Measurements from ENCODE around the gene THEMIS2.
"Not testable (repeated sequence)": the region's sequence is repeated elsewhere in the genome, so short reads cannot be mapped to it uniquely, and the experiment has no call there.

THEMIS2 gene

DNA sequence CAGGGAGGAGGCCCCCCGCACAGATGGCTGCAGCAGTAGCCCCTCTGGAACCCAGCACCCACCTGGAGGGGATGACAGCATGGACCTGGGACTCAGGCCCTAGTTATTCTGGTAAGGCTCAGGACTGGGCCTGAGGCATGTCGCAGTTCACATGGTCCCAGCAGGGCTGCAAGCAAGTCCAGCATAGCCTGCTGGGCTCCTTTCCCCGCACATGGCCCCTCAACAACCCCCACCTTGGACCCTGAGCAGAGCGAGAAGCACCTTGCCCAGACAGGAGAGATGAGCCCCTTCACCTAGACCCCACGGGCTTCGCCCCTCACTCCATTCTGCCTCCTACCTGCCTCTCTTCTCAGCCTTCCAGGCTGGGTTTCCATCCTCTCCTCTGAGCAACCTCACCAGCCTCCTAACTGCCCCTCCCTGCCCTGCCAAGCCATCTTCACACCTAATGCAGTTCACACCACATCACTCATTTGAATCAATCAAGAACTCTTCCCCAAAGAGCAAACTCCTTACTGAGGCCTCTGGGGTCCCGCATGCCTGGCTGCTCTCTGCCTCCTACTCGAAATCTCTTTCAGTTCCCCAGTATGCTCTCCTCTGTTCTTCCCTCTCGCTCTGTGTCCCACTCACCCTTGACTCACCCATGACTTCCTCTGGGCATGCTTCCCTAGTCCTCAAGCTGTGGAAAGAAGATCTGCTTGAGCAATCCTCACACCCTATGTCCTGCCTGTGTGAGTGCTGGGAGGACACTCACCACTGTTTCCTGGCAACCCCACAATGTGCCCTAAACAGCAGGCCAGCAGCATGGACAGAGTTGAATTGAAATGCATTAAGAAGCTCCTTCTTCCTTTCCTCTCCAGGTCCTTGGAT, 9.4 kb upstream of the THEMIS2 start:
- DNase-seq (ENCODE audit: extremely low read depth in 1 of 2, low read depth in 1 of 2): no peak

DNA sequence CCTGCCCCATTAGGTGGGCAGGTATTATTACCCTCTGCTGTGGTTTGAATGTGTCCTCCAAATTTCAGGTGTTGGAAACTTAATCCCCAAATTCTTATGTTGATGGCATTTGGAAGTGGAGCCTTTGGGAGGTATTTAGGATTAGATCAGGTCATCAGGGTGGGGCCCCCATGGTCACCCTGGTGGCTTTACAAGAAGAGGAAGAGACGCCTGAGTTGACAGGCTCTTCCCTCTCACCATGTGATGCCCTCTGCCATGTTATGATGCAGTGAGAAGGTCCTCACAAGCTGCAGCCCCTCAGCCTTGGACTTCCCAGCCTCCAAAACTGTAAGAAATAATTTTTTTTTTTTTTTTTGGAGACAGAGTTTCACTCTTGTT, 8.8 kb upstream of the THEMIS2 start:
- DNase-seq (ENCODE audit: extremely low read depth in 1 of 2, low read depth in 1 of 2): no peak

DNA sequence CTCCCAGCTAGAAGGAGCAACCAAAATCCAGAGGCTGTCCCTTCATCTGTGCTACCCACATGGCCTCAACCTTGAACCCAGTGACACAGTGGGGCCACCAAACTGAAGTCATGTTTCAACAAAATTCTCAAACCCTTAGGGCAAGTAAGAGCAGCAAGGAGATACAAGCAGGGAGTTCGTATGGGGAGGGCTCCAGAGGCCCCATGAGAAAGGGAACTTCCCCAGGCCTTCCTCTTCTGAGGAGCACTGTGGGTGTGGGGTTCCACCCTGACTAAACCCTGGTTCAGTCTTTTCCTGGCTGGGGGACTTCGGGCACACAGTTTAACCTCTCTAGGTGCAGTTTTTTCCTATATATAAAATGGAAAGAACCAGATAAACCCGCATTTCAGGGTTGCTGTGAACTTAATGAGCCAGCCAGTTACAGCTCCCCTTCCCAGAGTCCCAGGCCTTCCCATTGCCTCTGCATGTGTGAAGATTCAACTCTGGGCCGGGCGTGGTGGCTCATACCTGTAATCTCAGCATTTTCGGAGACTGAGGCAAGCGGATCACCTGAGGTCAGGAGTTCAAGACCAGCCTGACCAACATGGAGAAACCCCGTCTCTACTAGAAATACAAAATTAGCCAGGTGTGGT, 8.0 kb upstream of the THEMIS2 start:
- DNase-seq (ENCODE audit: extremely low read depth in 1 of 2, low read depth in 1 of 2): no peak

DNA sequence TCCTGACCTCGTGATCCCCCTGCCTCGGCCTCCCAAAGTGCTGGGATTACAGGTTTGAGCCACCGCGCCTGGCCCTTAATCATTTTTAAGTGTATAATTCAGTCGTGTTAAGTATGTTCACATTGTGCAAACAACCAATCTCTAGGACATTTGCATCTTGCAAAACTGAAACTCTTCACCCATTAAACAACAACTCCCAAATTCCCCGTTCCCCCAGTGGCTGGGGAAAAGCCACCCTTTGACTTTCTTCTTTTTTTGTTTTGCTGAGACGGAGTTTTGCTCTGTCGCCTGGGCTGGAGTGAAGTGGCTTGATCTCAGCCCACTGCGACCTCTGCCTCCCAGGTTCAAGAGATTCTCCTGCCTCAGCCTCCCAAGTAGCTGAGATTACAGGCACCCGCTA, 6.5 kb upstream of the THEMIS2 start:
- DNase-seq (ENCODE audit: extremely low read depth in 1 of 2, low read depth in 1 of 2): no peak

DNA sequence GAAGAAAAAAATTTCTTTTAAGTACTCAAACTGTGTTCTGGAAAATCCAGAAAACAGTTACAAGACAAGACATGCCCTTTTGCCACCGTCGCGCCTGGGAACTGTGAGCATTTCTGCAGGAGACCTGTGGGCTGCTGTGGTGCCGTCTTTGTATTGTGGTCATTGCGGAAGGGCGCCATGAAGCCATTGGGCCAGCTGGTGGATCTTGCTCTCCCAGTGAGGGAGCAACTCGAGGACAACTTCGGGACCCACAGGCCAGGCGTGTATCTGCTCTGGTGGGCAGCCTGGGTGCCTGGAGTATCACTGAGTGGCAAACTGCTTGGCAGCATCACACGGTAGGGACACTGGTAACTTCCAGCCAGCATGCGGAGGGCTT, 3.8 kb upstream of the THEMIS2 start:
- no peak for DNase-seq (ENCODE audit: extremely low read depth in 1 of 2, low read depth in 1 of 2)

DNA sequence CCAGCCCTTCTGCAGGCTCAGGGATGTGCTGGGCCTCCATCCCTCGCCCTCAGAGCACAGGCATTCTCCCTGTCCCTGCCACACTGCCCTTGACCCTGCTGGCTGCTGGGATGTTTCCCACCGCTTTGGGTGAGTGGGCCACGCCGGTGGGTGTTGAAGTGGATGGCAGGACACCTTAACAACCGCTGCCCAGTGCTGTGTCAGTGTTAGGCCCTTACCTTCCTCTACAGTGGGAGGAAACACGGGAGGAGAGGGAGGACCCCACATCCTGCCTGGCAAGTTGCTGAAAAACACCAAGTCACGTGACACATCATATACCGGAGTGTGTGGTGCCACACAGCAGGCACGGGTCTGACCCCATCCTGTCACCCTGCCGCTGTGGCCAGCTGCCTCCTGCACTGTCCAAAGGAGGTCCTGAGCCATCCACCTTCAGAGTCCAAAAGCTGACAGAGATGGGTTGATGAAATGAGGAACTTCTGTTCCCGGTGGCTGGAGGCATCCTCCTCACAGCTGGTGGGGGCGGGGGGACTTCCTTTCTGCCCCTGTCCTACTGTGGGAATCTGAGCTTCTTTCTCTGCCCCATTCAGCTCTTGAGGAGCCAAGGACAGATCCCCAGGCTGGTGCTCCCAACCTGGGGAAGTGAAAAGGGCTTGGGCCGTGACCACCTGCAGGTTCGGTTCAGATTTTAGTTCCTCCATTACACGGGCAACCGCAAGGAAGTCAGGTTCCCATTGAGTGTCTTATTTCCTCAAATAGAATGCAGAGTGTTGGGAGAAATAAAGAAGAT, 3.2 kb upstream of the THEMIS2 start:
- DNase-seq (ENCODE audit: extremely low read depth in 1 of 2, low read depth in 1 of 2): peak in 1 of 2 donors; percentile 60

DNA sequence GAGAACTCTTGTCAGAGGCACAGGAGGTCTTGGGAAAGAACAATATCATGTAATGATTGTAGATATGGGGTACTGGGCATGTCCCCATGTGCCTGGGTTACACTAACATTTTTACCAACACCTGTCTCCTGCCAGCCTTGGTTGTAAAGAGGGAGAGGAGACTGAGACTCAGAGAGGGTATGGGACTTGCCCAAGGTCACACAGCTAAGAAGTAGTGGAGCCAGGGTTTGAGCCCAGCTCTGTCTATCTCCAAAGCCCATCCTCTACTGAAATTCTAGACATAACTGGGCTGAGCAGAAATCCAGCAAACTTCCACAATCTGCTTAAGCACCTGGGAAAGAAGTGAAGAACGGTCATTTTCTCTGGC, 2.6 kb upstream of the THEMIS2 start:
- DNase-seq (ENCODE audit: extremely low read depth in 1 of 2, low read depth in 1 of 2): no peak

DNA sequence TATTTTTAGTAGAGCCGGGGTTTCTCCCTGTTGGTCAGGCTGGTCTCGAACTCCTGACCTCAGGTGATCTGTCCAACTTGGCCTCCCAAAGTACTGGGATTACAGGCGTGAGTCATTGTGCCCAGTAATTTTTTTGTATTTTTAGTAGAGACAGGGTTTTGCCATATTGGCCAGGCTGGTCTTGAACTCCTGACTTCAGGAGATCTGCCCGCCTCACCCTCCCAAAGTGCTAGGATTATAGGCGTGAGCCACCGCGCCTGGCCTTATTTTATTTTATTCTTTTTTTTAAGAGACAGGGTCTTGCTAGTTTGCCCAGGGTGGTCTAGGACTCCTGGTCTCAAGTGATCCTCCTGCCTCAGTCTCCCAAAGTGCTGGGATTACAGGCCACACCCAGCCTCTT, 1.3 kb upstream of the THEMIS2 start:
- DNase-seq (ENCODE audit: extremely low read depth in 1 of 2, low read depth in 1 of 2): not testable (repeated sequence)

DNA sequence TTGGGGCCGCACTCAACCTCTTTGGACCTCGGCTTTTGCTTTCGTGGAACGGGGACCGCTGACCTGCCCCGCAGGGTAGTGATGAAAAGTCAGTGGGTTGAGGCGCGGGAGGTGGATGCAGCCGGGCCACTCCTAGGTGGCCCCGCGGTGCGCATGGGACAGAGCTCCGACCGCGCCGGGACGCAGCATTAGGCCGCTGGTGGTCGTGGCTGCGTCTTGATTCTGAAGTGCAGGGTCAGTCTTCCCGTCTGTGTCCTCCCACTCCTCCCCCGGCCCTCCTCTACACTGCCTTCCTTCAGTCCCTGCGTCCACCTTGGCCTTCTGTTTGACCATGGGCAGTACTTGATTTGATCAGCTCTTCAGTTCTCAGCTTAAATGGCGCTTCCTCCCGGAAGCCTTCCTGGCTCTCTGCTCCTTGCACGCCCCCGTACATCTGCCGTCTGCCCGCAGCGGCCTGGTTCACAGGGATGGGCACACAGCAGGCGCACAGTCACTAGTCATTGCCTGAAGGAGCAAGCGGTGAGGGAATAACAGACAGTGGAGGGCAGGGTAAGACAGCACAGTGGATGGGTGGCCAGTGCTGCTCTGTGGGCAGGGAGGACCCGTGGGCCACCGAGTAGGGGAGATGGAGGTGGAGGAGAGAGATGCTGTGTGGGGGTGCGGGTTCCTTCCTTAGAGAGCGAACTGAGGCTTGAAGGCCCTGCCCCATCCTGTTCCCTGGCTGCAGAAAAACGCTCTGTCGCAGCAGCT, 633 bp downstream of the THEMIS2 start:
- no peak for DNase-seq (ENCODE audit: extremely low read depth in 1 of 2, low read depth in 1 of 2)

DNA sequence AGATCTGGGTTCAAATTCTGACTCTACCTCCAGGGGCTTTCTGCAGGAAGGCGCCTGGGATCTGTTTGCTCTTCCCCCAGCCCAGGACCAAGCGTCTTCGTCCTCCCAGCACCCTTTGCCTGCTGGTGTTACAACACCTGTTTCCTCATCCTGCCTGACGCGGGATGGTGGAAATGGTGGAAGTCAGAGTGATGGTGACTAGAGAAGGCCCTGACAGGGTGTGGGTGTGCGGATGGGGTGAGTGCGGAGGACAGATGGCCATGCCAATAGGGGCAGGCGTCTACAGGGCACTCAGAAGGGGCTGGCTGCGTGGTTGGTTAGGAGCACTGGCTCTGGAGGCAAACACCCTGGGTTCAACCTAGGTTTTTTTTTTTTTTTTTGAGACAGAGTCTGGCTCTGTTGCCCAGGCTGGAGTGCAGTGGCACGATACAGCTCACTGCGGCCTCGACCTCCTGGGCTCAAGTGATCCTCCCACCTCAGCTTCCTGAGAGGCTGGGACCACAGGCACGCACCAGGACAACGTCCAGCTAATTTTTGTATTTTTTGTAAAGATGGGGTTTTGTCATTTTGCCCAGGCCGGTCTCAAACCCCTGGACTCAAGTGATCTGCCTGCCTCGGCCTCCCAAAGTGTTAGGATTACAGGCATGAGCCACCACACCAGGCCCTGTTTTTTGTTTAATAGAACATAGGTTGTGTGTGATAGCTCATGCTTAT, 1.5 kb downstream of the THEMIS2 start:
- DNase-seq (ENCODE audit: extremely low read depth in 1 of 2, low read depth in 1 of 2): no peak

DNA sequence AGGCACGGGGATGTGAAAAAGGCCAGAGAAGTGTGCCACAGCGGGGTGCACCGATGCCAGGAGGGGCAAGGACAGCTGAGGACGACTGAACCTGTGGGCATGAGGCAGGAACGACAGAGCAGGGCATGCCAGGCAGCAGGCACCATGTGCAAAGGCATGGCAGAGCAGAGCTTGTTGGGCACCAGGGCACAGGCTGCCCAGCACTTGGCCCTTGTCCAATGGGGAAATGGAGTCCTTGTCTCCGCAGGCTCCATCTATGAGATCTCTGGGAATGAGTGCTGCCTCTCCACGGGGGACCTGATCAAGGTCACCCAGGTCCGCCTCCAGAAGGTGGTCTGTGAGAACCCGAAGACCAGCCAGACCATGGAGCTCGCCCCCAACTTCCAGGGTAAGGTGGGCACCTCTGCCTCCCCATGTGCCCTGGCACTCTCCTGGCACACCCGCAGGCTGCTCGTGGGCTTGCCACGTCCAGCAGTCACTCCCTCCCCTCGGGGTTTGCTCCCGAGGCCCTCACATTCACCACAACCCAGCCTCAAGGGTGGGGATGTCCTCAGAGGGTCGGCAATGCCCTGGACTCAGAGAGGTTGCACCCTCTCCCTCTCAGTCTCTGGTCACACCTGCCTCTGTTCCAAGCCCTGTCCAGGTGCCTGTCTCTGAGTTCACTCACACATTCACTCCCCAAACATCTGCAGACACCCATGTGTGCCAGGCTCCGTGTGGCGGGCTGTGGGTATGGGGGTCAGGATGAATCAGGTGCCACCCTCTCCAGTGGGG, 4.2 kb downstream of the THEMIS2 start:
- DNase-seq (ENCODE audit: extremely low read depth in 1 of 2, low read depth in 1 of 2): no peak

DNA sequence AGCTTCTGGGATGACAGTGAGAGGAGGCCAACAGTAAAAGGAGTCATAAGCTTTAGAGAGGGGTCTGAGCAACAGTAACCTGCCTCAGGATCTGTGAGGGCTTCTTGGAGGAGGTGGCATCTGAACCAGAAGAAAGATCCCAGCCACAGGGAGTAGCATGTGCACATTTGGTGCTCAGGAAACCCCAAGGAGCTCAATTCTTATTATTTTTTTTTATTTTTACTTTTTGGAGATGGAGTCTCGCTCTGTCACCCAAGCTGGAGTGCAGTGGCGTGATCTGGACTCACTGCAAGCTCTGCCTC, 4.7 kb downstream of the THEMIS2 start:
- no peak for DNase-seq (ENCODE audit: extremely low read depth in 1 of 2, low read depth in 1 of 2)

DNA sequence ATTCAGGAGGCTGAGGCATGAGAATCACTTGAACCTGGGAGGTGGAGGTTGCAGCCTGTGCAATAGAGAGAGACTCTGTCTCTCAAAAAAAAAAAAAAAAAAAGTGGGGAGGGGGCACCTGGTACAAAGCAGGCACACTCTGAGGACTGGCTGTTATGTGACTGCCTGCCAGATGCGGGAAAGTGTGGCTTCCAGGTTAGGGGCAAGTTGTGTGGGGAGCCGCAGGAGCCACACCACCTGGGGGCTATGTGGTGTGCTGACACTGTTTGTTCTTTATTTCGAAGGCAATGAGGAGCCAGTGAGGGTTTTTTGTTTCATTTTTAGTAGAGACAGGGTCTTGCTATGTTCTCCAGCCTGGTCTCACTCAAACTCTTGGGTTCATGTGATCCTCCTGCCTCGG, 5.7 kb downstream of the THEMIS2 start:
- no peak for DNase-seq (ENCODE audit: extremely low read depth in 1 of 2, low read depth in 1 of 2)

DNA sequence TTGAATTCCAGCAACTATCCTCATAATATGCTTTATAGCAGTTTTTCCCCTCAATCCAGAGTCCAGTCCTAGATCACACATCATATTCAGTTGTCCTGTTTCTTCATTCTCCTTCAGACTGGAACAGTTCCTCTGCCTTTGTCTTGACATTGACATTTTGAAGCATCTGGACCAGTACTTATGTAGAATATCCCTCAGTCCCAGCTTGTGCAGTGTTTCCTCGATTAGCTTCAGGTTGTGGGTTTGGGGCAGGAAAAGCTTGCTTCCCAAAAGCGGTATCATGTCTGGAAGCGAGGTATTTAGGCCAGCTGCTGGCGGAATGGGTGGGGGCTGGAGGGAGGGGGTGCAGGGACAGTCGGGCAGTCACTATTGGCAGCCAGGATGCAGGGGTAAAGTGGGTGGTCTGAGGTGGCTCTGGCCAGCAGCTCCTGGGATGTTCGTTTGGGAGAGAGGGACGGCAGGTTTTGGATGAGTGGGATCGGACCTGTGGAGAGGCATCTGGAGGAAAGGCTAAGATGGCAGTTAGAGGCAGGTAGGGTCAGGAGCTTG, 6.5 kb downstream of the THEMIS2 start:
- no peak for DNase-seq (ENCODE audit: extremely low read depth in 1 of 2, low read depth in 1 of 2)

DNA sequence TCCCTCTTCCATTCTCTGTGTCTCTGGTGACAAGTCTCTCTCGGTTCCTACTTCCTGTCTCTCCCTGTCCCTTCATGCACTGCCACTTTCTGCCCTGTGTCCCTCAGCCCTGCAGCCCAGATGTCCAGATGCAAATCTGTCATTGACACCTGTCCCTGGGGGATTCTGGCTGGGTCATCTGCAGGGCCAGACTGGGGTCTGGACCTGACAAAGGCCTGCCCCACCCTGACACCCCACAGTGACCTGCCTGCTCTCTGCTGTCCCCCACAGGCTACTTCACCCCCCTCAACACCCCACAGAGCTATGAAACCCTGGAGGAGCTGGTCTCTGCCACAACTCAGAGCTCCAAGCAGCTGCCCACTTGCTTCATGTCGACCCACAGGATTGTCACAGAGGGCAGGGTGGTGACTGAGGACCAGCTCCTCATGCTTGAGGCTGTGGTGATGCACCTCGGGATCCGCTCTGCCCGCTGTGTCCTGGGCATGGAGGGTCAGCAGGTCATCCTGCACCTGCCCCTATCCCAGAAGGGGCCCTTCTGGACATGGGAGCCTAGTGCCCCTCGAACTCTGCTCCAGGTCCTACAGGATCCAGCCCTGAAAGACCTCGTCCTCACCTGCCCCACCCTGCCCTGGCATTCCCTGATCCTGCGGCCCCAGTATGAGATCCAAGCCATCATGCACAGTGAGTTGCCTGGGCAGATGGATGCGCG, 7.2 kb downstream of the THEMIS2 start:
- DNase-seq (ENCODE audit: extremely low read depth in 1 of 2, low read depth in 1 of 2): no peak

DNA sequence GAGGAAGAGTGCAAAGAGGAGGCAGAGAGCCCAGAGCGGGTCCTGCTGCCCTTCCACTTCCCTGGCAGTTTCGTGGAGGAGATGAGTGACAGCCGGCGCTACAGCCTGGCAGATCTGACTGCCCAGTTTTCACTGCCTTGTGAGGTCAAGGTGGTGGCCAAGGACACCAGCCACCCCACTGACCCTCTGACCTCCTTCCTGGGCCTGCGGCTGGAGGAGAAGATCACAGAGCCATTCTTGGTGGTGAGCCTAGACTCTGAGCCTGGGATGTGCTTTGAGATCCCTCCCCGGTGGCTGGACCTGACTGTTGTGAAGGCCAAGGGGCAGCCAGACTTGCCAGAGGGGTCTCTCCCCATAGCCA, 10.2 kb downstream of the THEMIS2 start:
- DNase-seq (ENCODE audit: extremely low read depth in 1 of 2, low read depth in 1 of 2): no peak

DNA sequence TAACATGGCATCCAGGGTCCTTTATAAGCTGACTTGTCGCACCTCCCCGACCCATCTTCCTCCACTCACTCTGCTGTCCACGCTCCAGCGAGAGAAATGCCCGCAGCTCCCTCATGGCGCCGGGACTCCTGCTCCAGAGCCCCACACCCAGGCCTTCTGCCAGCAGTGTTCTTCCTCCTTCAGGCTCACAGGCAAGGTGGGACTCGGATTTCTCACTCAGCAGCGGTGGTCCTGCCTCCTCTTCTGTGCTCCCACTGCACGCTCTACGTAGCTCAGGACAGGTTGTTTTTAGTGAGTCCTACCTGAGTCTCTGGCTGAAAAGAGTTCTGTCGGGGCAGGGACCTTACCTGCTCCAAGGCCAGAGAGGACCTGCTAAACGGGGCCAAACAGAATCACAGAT, 11.2 kb downstream of the THEMIS2 start:
- no peak for DNase-seq (ENCODE audit: extremely low read depth in 1 of 2, low read depth in 1 of 2)

DNA sequence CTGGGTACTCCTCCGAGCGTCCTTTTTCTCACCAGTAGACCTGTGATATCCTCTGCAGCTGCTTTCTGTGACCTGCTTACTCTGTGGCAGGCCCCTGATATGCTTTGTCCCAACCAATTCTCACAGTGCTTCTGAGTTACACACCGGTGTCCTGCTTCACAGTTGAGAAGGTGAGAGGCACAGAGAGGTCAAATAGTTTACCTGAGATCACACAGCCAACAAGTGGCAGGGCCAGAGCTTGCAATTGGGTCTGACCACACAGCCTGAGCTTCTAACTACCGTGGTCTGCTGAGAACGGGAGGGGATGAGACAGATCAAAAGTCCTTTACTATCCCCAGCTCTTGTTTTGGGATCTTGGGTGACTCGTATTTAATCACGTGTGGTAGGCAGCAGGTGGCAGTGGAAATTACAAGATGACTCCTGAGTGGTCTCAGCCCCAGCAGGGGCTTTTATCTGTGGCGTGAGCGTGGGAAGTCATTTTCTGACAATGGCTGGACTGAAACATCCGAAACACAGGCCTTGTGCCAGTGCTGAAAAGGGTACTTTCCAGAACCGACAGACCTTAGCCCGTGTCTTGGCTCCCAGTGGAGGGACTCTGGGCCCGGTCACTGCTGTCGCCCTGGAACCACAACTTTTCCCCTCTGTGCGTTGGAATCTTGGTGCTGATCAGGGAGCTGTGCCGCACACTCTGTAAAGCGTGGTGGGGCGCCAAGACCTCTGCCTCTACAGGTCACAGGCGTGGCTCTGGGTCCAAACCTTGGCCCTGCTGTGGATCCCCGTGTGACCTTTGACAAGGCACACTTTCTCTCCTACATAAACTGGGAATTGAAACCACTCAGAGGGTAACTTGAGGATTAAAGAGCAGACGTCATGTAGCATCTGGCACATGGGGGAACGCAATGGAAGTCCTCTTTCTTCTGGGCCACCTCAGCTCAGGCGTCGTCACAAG, 11.9 kb downstream of the THEMIS2 start:
- peak in 1 of 2 donors; percentile 39 for DNase-seq (ENCODE audit: extremely low read depth in 1 of 2, low read depth in 1 of 2)

All from stimulated activated CD8-positive, alpha-beta memory T cell treated with anti-CD3 and anti-CD28 coated beads, Interleukin-7, amount 100 ng/mL, for 48 hours (primary cell).